Measurements from ENCODE around the gene TRMT2A. TPM values are rescaled to one million over a fixed set of nuclear protein-coding genes. Genes with fewer than 3 reads are reported as not detected.

Gene TRMT2A
- polyA plus RNA-seq, 1 of the 3 experiments (the other 2 are of a cell fraction), result 54.6 TPM

DNA sequence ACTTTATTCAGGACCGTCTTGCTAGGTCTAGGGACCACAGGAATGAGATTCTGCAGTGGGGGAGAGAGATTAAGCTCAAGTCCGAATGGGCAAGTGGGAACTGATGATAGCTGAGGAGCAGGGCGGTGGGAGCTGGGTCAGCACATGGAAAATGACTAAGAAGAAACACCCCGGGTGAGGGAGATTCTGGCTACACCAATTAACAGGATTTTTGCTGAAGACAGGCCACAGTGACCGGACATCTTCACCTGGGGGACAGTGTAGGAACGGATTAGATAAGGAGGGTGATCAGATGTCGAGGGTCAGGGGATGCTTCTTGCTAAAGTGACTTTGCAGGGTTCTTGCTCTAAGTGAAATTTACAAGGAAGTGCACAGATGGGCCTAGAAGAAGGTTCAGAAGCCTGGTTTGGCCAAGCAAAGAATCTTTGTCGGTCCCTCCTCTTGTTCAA is 45.5 kb downstream of the TRMT2A start:
- 95% methylated on average over 8 of the region's 8 CpGs for WGBS (ENCODE audit: low lambda C conversion rate)
- H3K27ac ChIP-seq (ENCODE audit: low read depth in 2 of 2, low read length in 1 of 2), result no peak overlapping the region
- no peak overlapping the region for H2AFZ ChIP-seq (ENCODE audit: low read depth)
- H3K79me2 ChIP-seq (ENCODE audit: insufficient read depth), result no peaks in the 10 kb centered on the region
- H4K20me1 ChIP-seq (ENCODE audit: insufficient read depth), result no peaks in the 10 kb centered on the region
- H3K9me3 ChIP-seq, result no peaks in the 10 kb centered on the region
- no peak overlapping the region for H3K4me2 ChIP-seq
- ChIA-PET CTCF (no interaction called here), POLR2A (no interaction called here)
- no peaks in the 10 kb centered on the region for H3K27me3 ChIP-seq (ENCODE audit: insufficient read depth)
- H3K4me3 ChIP-seq (ENCODE audit: low read depth in 2 of 2, low read length in 1 of 2), result no peak overlapping the region
- no peaks in the 10 kb centered on the region for H3K4me1 ChIP-seq (ENCODE audit: control insufficient read depth in 1 of 2, insufficient read depth in 2 of 2, low read depth in 1 of 2, low read length in 1 of 2)
- H3K9ac ChIP-seq, result no peak overlapping the region
- H3F3A ChIP-seq (replicated peaks; ENCODE audit: insufficient read depth), result peaks cover 4% of the 10 kb centered on the region
- no peak for DNase-seq
- no peaks in the 10 kb centered on the region for H3K9me2 ChIP-seq
- H3K36me3 ChIP-seq (replicated peaks in 1 of 2; ENCODE audit: control insufficient read depth in 1 of 2, insufficient read depth in 2 of 2, low read length in 1 of 2), result no peaks in the 10 kb centered on the region
- TF ChIP-seq PBX3 (IDR thresholded peaks at IDR 0.05) (no peak), JUND (IDR thresholded peaks at IDR 0.05) (no peak), TEAD4 (IDR thresholded peaks at IDR 0.05; ENCODE audit: borderline replicate concordance, insufficient read depth) (no peak), MXI1 (IDR thresholded peaks at IDR 0.05; ENCODE audit: low read depth, low read length) (no peak), SIN3A (IDR thresholded peaks at IDR 0.05; ENCODE audit: borderline replicate concordance, low read depth, low read length) (no peak), CHD2 (IDR thresholded peaks at IDR 0.05; ENCODE audit: low read length, partially characterized antibody) (no peak), RAD21 (IDR thresholded peaks at IDR 0.05; ENCODE audit: low read length) (no peak), RXRA (IDR thresholded peaks at IDR 0.05; ENCODE audit: borderline replicate concordance, low read depth) (no peak), ZBTB33 (IDR thresholded peaks at IDR 0.05; ENCODE audit: borderline replicate concordance, low read depth) (no peak), RCOR1 (IDR thresholded peaks at IDR 0.05; ENCODE audit: low read length) (no peak), TAF1 (IDR thresholded peaks at IDR 0.05; ENCODE audit: borderline replicate concordance, low read depth, low read length) (no peak), CTCF (IDR thresholded peaks at IDR 0.05) (no peak)
- TF ChIP-seq, protein P1, sequence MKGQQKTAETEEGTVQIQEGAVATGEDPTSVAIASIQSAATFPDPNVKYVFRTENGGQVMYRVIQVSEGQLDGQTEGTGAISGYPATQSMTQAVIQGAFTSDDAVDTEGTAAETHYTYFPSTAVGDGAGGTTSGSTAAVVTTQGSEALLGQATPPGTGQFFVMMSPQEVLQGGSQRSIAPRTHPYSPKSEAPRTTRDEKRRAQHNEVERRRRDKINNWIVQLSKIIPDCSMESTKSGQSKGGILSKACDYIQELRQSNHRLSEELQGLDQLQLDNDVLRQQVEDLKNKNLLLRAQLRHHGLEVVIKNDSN (IDR thresholded peaks at IDR 0.05; ENCODE audit: borderline replicate concordance, low read depth), result no peak

Data from SK-N-SH (cell line).